ENCODE measurements around the gene ZNF846.

- TF ChIP-seq PKNOX1 (IDR thresholded peaks at IDR 0.05) (no peak), FOXA1 (IDR thresholded peaks at IDR 0.05) (no peak), SUZ12 (IDR thresholded peaks at IDR 0.05) (no peak), BHLHE40 (IDR thresholded peaks at IDR 0.05; ENCODE audit: borderline replicate concordance) (no peak), HDGF (IDR thresholded peaks at IDR 0.05; ENCODE audit: borderline replicate concordance) (no peak), ZNF384 (IDR thresholded peaks at IDR 0.05) (no peak), LEF1 (IDR thresholded peaks at IDR 0.05; ENCODE audit: borderline replicate concordance) (no peak), L3MBTL2 (conservative IDR thresholded peaks at IDR 0.05) (no peak), SP1 (IDR thresholded peaks at IDR 0.05) (no peak)
These were observed 48.0 kb downstream of the ZNF846 start for GRCh38 chr19:9720541-9720940.
